ACC112 (cell line): ENCODE data around the gene LTV1.

Experiments
- H2AFZ ChIP-seq: fragments of 200-600 bp; sonication (generic); one replicate; pipeline ENCODE4 v1.6.0; 2017; ENCODE audit warnings: antibody characterized with exemption, low read length; ENCODE audit not compliant: unreplicated experiment
- H3K27ac ChIP-seq: fragments of 200-600 bp; sonication (generic); 2 replicates; pipeline ENCODE4 v1.5.1; 2014; ENCODE audit warnings: low read depth, mild to moderate bottlenecking, antibody characterized with exemption, low read length, moderate library complexity
- H3K27me3 ChIP-seq: fragments of 200-600 bp; sonication (generic); 2 replicates; pipeline ENCODE4 v1.6.1; 2014; ENCODE audit warnings: mild to moderate bottlenecking, antibody characterized with exemption, low read length, moderate library complexity, mixed read lengths; ENCODE audit not compliant: insufficient read depth
- H3K36me3 ChIP-seq: fragments of 200-600 bp; sonication (generic); 2 replicates; pipeline ENCODE4 v1.6.1; 2016; ENCODE audit warnings: mild to moderate bottlenecking, antibody characterized with exemption, low read length, moderate library complexity, mixed read lengths; ENCODE audit not compliant: insufficient read depth
- H3K4me1 ChIP-seq: fragments of 200-600 bp; sonication (generic); one replicate; pipeline ENCODE4 v1.6.1; 2016; ENCODE audit warnings: low read length, mixed read lengths; ENCODE audit not compliant: insufficient read depth, unreplicated experiment, control insufficient read depth
- H3K4me3 ChIP-seq: fragments of 200-600 bp; sonication (generic); 2 replicates; pipeline ENCODE4 v1.5.1; 2014; ENCODE audit warnings: mild to moderate bottlenecking, low read depth, low read length
- H3K79me2 ChIP-seq: fragments of 200-600 bp; sonication (generic); one replicate; pipeline ENCODE4 v1.6.0; 2016; ENCODE audit warnings: low read length; ENCODE audit not compliant: control insufficient read depth, unreplicated experiment, insufficient read depth

LTV1 gene

DNA sequence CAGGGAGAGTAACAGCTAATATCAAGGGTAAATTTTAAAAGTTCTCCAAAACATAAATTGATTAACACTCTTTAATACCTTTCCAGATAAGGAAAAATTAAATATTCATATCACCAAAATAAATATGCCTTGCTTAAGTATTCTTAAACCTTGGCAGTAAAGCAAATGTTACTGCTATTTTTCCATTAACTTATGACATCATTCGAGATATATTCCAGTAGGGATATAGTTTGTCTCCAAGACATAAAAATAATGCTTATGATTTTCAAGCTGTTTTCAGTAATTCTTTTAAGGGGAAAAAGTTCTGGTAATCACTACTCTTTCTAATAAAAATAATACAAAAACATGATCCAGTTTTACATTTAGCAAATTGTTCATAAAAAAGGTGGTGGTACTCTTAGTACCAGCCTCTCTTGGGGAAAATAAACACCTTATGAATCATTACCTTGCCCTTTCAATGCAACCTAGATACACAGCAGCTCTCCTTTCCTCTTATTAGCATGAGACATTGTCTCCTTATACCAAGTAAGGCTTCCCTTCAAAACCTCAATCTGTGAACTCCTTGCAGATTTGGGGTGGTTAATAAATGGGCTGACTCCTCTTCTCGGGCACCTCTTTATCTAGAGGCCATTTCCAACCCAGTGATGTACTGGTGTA is 31.5 kb upstream of the LTV1 start:
- Histone ChIP-seq H2AFZ (no peak overlapping the region), H3K27me3 (no peaks in the 10 kb centered on the region)

DNA sequence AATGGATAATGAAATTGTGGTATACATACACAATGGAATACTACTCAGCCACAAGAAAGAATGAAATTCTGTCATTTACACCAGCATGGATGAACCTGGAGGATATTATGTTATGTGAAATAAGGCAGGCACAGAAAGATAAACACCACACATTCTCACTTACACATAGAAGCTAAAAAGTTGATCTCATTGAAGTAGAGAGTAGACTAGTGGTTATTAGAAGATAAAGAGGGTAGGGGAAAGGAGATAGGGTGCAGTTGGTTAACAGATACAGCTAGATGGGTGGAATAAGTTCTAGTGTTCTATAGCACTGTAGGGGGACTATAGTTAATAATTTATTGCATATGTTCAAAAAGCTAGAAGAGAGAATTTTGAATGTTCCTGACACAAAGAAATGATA is 25.5 kb upstream of the LTV1 start:
- peaks cover 3% of the 10 kb centered on the region for H3K4me1 ChIP-seq
- H2AFZ ChIP-seq: no peak overlapping the region
- no peaks in the 10 kb centered on the region for H3K27me3 ChIP-seq
- H3K36me3 ChIP-seq: 0 out of 2 replicates have a peak, but pooled peaks cover 1% of the 10 kb centered on the region
- no peaks in the 10 kb centered on the region for H3K79me2 ChIP-seq
- H3K4me3 ChIP-seq: no peak overlapping the region
- H3K27ac ChIP-seq: no peak overlapping the region

More for the DNA sequence above, 31.5 kb upstream of the LTV1 start:
- Histone ChIP-seq H3K27ac (no peak overlapping the region), H3K4me3 (no peak overlapping the region), H3K79me2 (no peaks in the 10 kb centered on the region), H3K4me1 (peaks cover 13% of the 10 kb centered on the region), H3K36me3 (peaks cover 7% of the 10 kb centered on the region; the same call in 1 of the 2 replicates)

DNA sequence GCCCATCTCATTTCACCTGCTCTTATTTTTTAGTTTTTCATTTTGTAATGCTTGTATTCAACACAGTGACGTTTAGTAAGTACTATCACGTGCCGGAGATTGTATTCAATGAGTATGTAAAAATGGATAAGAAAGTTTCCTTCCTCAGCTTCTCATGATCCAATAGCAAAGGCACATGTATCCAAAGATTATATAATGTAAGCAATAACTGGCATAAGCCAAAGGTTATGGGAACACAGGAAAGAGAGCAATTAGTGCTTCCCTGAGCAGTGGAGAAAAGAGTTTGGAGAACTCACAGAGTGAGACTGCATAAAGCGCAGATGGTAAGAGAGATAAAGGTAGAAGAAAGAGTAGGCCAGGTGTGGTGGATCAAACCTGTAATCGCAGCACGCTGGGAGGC is 21.8 kb upstream of the LTV1 start:
- H3K36me3 ChIP-seq: no peaks in the 10 kb centered on the region
- no peak overlapping the region for H2AFZ ChIP-seq
- H3K79me2 ChIP-seq: no peaks in the 10 kb centered on the region
- H3K4me3 ChIP-seq: no peak overlapping the region
- peaks cover 14% of the 10 kb centered on the region for H3K4me1 ChIP-seq
- no peaks in the 10 kb centered on the region for H3K27me3 ChIP-seq
- no peak overlapping the region for H3K27ac ChIP-seq

DNA sequence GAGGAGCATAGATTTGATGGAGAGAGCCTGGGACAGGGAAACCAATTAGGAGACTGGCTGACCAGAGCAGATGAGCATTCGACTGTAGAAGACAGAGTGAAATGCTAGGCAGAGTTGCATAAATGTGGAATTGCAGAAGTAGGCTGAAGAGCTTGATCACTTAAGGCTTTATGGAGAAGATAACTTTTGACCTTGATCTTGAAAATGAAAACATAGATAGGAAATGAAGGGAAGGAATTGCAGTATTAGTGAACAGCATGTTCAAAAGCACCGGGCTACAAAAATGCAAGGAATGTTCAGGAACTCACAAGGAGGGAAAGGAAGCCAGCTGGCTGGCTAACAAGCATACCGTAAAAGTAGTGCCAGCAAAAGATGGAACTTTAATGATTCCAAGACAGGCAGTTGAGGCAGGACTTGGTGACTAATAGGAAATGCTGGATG is 20.5 kb upstream of the LTV1 start:
- peaks cover 14% of the 10 kb centered on the region for H3K4me1 ChIP-seq
- H3K79me2 ChIP-seq: no peaks in the 10 kb centered on the region
- no peak overlapping the region for H3K27ac ChIP-seq
- no peaks in the 10 kb centered on the region for H3K36me3 ChIP-seq
- no peak overlapping the region for H3K4me3 ChIP-seq
- no peaks in the 10 kb centered on the region for H3K27me3 ChIP-seq
- peak overlapping the region; percentile 25 for H2AFZ ChIP-seq

DNA sequence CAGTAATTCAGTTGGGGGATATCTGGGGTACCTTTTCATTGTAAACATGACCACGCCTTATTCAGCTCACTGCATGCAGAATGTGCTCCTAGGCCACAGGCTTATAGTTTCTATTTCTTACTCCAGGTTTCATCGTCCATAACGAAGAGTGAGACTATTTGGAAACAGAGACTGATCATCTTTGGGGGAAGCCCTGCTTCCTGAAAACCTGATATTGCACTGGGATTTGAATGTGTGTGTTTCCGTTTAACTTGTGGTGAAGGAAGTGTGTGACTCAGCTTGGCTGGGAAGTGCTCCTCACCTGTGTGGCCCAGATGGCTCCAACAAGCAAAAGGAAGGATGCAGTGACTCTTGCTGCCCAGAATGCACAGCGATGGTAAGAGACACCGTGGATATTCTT is 19.6 kb upstream of the LTV1 start:
- Histone ChIP-seq H2AFZ (no peak overlapping the region), H3K27ac (no peak overlapping the region)

DNA sequence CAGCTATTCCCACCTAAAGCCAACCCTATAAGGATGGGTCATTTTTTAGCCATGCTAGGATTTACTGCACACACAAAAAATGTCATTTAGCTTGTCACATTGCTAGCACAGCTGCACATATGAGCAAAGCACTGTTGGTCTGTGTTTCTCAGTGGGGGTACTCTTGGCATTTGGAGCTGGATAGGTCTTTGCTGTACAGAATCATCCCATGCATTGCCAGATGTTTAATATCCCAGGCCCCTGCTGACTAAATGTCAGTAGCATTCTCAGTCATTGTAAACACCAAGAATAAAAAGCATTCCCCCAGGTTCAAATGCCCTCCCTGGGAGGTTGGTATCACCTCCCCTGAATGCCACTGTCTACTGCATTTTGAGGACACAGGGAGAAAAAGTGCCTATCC is 14.6 kb upstream of the LTV1 start:
- Histone ChIP-seq H3K27me3 (no peaks in the 10 kb centered on the region), H3K4me1 (peaks cover 1% of the 10 kb centered on the region), H3K36me3 (no peaks in the 10 kb centered on the region), H3K79me2 (no peaks in the 10 kb centered on the region), H3K4me3 (no peak overlapping the region), H3K27ac (no peak overlapping the region), H2AFZ (no peak overlapping the region)

More for the DNA sequence above, 19.6 kb upstream of the LTV1 start:
- H3K4me3 ChIP-seq: no peak overlapping the region
- no peaks in the 10 kb centered on the region for H3K79me2 ChIP-seq
- H3K27me3 ChIP-seq: no peaks in the 10 kb centered on the region
- H3K36me3 ChIP-seq: no peaks in the 10 kb centered on the region
- H3K4me1 ChIP-seq: peaks cover 14% of the 10 kb centered on the region

DNA sequence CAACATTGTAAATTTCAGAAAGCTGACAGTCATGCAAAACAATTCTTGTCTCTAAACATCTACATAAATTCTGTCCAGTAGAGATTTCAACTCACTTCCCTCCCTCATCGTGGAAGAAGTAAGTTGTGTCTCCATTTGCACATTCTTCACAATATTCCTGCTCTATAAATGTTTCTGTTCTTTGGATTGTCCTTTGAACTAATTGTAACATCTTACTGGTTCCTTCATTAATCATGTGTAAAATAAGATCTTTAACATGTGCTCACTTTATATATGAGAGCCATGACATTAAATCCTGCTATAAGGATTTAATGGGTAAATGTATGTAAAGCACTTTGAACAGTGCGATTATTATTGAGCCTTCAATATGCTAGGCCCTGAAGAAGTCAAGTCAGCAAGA is 7.0 kb upstream of the LTV1 start:
- no peak overlapping the region for H2AFZ ChIP-seq
- H3K4me1 ChIP-seq: no peaks in the 10 kb centered on the region
- no peak overlapping the region for H3K27ac ChIP-seq
- H3K36me3 ChIP-seq: no peaks in the 10 kb centered on the region; the same call in 1 of the 2 replicates
- no peaks in the 10 kb centered on the region for H3K79me2 ChIP-seq
- no peaks in the 10 kb centered on the region for H3K27me3 ChIP-seq
- H3K4me3 ChIP-seq: no peak overlapping the region

DNA sequence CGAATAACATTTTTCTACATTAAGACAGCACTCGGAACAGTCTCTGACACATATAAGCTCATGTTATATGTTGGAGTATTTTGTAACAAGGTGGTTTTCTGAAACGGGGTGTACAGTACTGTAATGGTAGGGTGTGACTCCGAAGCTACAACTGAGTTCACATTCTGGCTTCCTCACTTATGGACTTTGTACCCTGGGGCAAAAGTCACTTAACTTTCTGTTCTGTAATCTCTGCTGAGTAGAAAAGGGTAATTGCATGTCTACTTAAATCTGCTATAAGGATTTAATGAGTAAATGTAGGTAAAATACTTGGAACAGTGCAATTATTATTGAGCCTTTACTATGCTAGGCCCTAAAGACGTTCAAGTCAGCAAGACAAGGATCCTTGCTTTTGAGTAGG is 4.7 kb upstream of the LTV1 start:
- H3K36me3 ChIP-seq: no peaks in the 10 kb centered on the region; the same call in 1 of the 2 replicates
- H2AFZ ChIP-seq: no peak overlapping the region
- no peak overlapping the region for H3K27ac ChIP-seq
- no peaks in the 10 kb centered on the region for H3K4me1 ChIP-seq
- H3K79me2 ChIP-seq: peaks cover 2% of the 10 kb centered on the region
- no peak overlapping the region for H3K4me3 ChIP-seq
- no peaks in the 10 kb centered on the region for H3K27me3 ChIP-seq

DNA sequence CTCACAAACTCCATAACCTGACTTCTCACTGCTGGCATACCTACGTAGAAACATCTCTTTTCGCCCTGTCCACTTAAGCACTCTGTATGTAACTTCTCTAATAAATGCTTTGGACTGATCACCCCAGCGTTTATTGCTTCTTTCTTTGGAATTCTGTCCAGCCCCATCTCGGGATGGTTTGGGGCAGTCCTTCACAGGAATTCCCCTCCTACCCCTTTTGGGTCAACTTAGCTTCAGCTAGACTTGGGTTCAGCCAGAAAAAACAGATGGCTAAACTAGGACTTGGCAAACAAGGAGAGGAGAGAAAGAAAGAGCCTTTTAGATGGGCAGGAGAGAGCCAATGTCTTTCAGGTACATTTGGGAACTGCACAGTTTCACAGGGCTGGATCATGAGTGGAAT is 3.9 kb upstream of the LTV1 start:
- no peak overlapping the region for H2AFZ ChIP-seq
- H3K79me2 ChIP-seq: peaks cover 10% of the 10 kb centered on the region
- no peaks in the 10 kb centered on the region for H3K27me3 ChIP-seq
- H3K4me3 ChIP-seq: no peak overlapping the region
- H3K4me1 ChIP-seq: no peaks in the 10 kb centered on the region
- no peak overlapping the region for H3K27ac ChIP-seq
- H3K36me3 ChIP-seq: no peaks in the 10 kb centered on the region; the same call in 1 of the 2 replicates

DNA sequence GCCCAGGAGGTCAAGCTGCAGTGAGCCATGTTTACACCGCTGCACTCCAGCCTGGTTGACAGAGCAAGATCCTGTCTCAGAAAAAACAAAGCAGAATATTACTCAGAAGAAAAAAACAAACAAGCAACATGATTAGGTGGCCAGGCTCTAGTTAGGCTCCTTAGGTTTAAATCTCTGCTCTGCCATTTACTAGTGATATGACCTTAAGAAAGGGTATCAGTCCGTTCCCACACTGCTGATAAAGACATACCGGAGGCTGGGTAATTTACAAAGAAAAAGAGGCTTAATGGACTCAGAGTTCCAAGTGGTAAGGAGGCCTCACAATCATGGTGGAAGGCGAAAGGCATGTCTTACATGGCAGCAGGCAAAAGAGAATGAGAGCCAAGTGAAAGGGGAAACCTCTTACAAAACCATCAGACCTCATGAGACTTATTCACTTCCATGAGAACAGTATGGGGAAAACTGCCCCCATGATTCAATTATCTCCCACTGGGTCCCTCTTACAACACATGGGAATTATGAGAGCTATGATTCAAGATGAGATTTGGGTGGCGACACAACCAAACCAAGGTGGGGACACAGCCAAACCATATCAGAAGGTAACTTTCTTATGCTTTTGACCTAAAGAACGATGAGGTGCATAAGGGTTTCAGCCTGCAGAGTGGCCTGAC is 2.4 kb upstream of the LTV1 start:
- no peaks in the 10 kb centered on the region for H3K27me3 ChIP-seq
- no peak overlapping the region for H2AFZ ChIP-seq

DNA sequence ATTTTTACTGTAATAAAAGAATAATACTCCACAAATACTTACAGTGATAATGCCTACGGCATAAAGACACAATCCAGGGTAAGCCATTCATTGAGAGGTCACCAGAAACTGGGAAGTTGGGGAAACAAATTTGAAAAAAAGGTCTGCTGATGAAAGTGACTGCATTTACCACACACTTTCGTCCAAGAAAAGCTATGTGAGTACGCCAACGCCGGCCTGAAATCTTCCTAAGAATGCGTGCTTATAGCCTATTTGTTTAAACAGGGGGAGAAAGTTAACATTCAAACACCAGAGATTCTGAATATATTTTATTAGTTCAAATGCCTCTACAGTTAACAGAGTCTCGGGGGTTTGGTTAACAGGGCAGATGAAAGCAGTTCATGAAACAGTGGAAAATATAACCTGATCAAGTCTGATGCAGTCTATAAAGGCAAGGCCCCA is 657 bp upstream of the LTV1 start:
- Histone ChIP-seq H3K27me3 (no peaks in the 10 kb centered on the region), H3K4me1 (no peaks in the 10 kb centered on the region), H3K79me2 (peaks cover 38% of the 10 kb centered on the region), H2AFZ (peak overlapping the region; percentile 97), H3K4me3 (peak overlapping the region; percentile 92), H3K27ac (peak overlapping the region; percentile 75), H3K36me3 (peaks cover 27% of the 10 kb centered on the region)

More for the DNA sequence above, 2.4 kb upstream of the LTV1 start:
- no peak overlapping the region for H3K27ac ChIP-seq
- H3K36me3 ChIP-seq: peaks cover 11% of the 10 kb centered on the region
- no peaks in the 10 kb centered on the region for H3K4me1 ChIP-seq
- peaks cover 25% of the 10 kb centered on the region for H3K79me2 ChIP-seq
- no peak overlapping the region for H3K4me3 ChIP-seq
